Measurements from ENCODE around the gene GLYATL3.

- no peak for TF ChIP-seq CTCF (IDR thresholded peaks at IDR 0.05)
- no peak for TF ChIP-seq REST (IDR thresholded peaks at IDR 0.05; ENCODE audit: insufficient read depth in 1 of 2, low read depth in 2 of 2, low read length in 1 of 2)
- TF ChIP-seq POLR2AphosphoS5 (IDR thresholded peaks at IDR 0.05; ENCODE audit: low read depth, low read length): no peak
- TF ChIP-seq TCF7L2 (IDR thresholded peaks at IDR 0.05; ENCODE audit: low read depth, low read length): no peak
- no peak for TF ChIP-seq SIN3A (IDR thresholded peaks at IDR 0.05; ENCODE audit: borderline replicate concordance, insufficient read depth, low read depth, low read length)
Observed at GRCh38 chr6:49516147-49516505, 16.4 kb downstream of the GLYATL3 start.

Data from Panc1 (cell line).